A673 (cell line): ENCODE results near the gene RAP1GAP2. TPM values are rescaled to one million over a fixed set of nuclear protein-coding genes. Genes with fewer than 3 reads are reported as not detected.
"Not testable (repeated sequence)": the region's sequence is repeated elsewhere in the genome, so short reads cannot be mapped to it uniquely, and the experiment has no call there.

Experiments
- BruUV-seq: library from RNA; stranded (reverse); fragments of 400-500 nt; replicated peaks from 2 replicates; lab custom pipeline; 2021; lab: Mats Ljungman, UMichigan
- CTCF ChIA-PET: fragments of 300-600 bp; sonication (Branson Sonifier 250); formaldehyde crosslinking; loops from one replicate; lab custom pipeline; 2022; ENCODE audit warnings: antibody characterized with exemption; lab: Charles Lee
- POLR2A ChIA-PET: fragments of 300-600 bp; sonication (Branson Sonifier 250); formaldehyde crosslinking; loops from one replicate; lab custom pipeline; 2022; ENCODE audit warnings: antibody characterized with exemption; ENCODE audit not compliant: low non-redundant PET; lab: Charles Lee
- DNase-seq: peaks from one replicate; pipeline ENCODE4 v3.0.0-alpha.2; 2015; ENCODE audit warnings: low spot score
- H3K27ac ChIP-seq: fragments of 200-600 bp; sonication (generic); 2 replicates; pipeline ENCODE4 v1.5.1; 2016; ENCODE audit warnings: mixed run types, low read depth, mild to moderate bottlenecking, mixed read lengths, antibody characterized with exemption, low read length; ENCODE audit not compliant: poor library complexity, severe bottlenecking
- H3K27me3 ChIP-seq: fragments of 200-600 bp; sonication (generic); replicated peaks from 2 replicates; pipeline ENCODE4 v1.6.1; 2017; ENCODE audit warnings: mixed run types, low read depth, mild to moderate bottlenecking, mixed read lengths, antibody characterized with exemption, low read length; ENCODE audit not compliant: insufficient read depth, poor library complexity
- H3K36me3 ChIP-seq: fragments of 200-600 bp; sonication (generic); 2 replicates; pipeline ENCODE4 v1.6.1; 2016; ENCODE audit warnings: mixed run types, mild to moderate bottlenecking, mixed read lengths, antibody characterized with exemption, low read length; ENCODE audit not compliant: insufficient read depth, poor library complexity, severe bottlenecking
- H3K4me1 ChIP-seq: fragments of 200-600 bp; sonication (generic); 2 replicates; pipeline ENCODE4 v1.6.1; 2017; ENCODE audit warnings: mixed run types, mild to moderate bottlenecking, mixed read lengths, antibody characterized with exemption, low read length; ENCODE audit not compliant: insufficient read depth, poor library complexity, severe bottlenecking
- H3K4me3 ChIP-seq: fragments of 200-600 bp; sonication (generic); 2 replicates; pipeline ENCODE4 v1.5.1; 2016; ENCODE audit warnings: low read depth, mixed run types, mild to moderate bottlenecking, mixed read lengths, low read length; ENCODE audit not compliant: poor library complexity, severe bottlenecking
- H3K9me3 ChIP-seq: fragments of 200-600 bp; sonication (generic); 2 replicates; pipeline ENCODE4 v1.6.1; 2016; ENCODE audit warnings: mixed run types, low read depth, mild to moderate bottlenecking, mixed read lengths, antibody characterized with exemption, low read length; ENCODE audit not compliant: poor library complexity, severe bottlenecking
- intact Hi-C: fragments of 100-400 bp; cut with micrococcal nuclease; formaldehyde crosslinking; loops from one replicate; pipeline ENCODE4 v1.10.0; 2022; ENCODE audit not compliant: unreplicated experiment
- microRNA-seq: library from miRNA; unstranded; fragments of <30 nt; microRNA quantifications from one replicate; pipeline ENCODE4 v1.2.0, GENCODE V29; 2021
- total RNA-seq: library from RNA; stranded (reverse); gene quantifications from 2 replicates; pipeline ENCODE4 v1.2.3, GENCODE V29; 2021

The RAP1GAP2 gene
- total RNA-seq, 1 experiment from 2014 or later = 0.06 TPM

DNA sequence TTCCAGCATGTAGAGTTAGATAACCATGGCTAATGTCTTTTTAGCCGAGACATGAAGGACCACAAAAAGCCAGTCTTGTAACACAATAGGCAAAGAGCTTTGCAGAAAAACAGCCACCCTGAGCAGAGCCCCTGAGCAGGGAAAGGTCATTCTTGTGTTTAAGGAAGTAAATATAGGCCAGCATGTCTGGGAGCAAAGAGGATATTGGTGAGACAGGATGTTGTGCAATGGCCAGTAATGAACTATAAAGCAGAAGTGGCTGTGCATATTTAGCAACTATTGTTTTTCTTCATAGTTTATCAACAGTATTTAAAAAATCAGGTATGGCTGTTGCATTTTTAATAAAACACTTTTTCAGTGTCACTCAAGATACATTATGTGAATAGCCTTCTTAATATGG, 269.0 kb downstream of the RAP1GAP2 start:
- H3K4me3 ChIP-seq, H3K27me3 ChIP-seq, H3K27ac ChIP-seq, H3K36me3 ChIP-seq, BruUV-seq, H3K4me1 ChIP-seq, POLR2A ChIA-PET, intact Hi-C loops, CTCF ChIA-PET, DNase-seq, H3K9me3 ChIP-seq: not testable (repeated sequence)

DNA sequence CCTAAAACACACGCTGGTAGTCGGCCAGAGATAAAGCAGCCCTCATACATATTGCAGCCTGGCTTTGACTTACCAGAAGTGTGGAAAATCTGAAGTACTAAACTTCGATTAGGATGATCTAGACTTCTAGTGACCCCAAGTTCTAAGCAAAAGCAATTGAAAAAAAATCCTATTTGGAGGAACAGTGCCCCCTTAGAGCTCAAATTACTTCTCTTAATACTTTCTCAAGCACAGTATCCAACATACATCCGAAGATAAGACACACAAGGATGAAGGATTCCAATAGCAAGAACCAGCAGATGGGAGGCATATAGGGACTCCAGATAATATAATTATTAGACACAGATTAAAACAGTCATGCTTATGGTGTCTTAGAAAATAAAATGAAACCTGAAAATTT, 277.6 kb downstream of the RAP1GAP2 start:
- BruUV-seq, DNase-seq, intact Hi-C loops: not testable (repeated sequence)

More for the DNA sequence above, 277.6 kb downstream of the RAP1GAP2 start:
- H3K4me1 ChIP-seq, H3K36me3 ChIP-seq, H3K4me3 ChIP-seq, H3K27ac ChIP-seq, CTCF ChIA-PET, POLR2A ChIA-PET, H3K9me3 ChIP-seq, H3K27me3 ChIP-seq: not testable (repeated sequence)

Small RNAs within 50 kb of the gene (microRNA-seq; reads per million reads assigned to microRNA genes)
- gene MIR1253 = not detected

Other genes with a start within 250 kb of the RAP1GAP2 start
- gene PAFAH1B1, start 202.8 kb upstream of the RAP1GAP2 start, total RNA-seq = 210 and 212 TPM in 2 replicates
- 153 and 162 TPM in 2 replicates for gene CLUH, start 84.7 kb upstream of the RAP1GAP2 start, total RNA-seq
- gene CCDC92B, start 46.8 kb upstream of the RAP1GAP2 start, total RNA-seq = 0.09 TPM in 1 of 2 replicates, not detected in the other